HG03280 (cell line): ENCODE results near the gene MORN4.
"Not testable (repeated sequence)": the region's sequence is repeated elsewhere in the genome, so short reads cannot be mapped to it uniquely, and the experiment has no call there.

ENCODE experiments used
- ATAC-seq: cut with Tn5 transposase; IDR thresholded peaks from one replicate; pipeline ENCODE4 v1.9.1; 2021; ENCODE audit warnings: mild to moderate bottlenecking, moderate library complexity; ENCODE audit not compliant: unreplicated experiment

The MORN4 gene

GRCh38 chr10:97632949-97633884 lies at the start of gene MORN4:
TSS of gene MORN4 (minus strand) at chr10:97633500. CDS start at chr10:97619653, 13,847 bp downstream.
- ATAC-seq: peak; percentile 99

- ATAC-seq: no peak
These were observed 48.7 kb upstream of the MORN4 start for GRCh38 chr10:97682042-97682441.

- ATAC-seq: no peak
These were observed 46.3 kb upstream of the MORN4 start for GRCh38 chr10:97679594-97679993.

GRCh38 chr10:97676770-97677581 lies 43.7 kb upstream of the MORN4 start:
- peak; percentile 68 for ATAC-seq

- no peak for ATAC-seq
These were observed 41.9 kb upstream of the MORN4 start for GRCh38 chr10:97675222-97675621.

- no peak for ATAC-seq
These were observed 40.6 kb upstream of the MORN4 start for GRCh38 chr10:97673736-97674525.

- ATAC-seq: no peak
These were observed 36.3 kb upstream of the MORN4 start for GRCh38 chr10:97669571-97669970.

- ATAC-seq: no peak
These were observed 34.2 kb upstream of the MORN4 start for GRCh38 chr10:97667463-97667862.

- ATAC-seq: no peak
These were observed 33.7 kb upstream of the MORN4 start for GRCh38 chr10:97666992-97667391.

GRCh38 chr10:97664282-97664850 lies 31.1 kb upstream of the MORN4 start:
- ATAC-seq: no peak

- ATAC-seq: no peak
These were observed 26.3 kb upstream of the MORN4 start for GRCh38 chr10:97659589-97659988.

GRCh38 chr10:97656777-97657176 lies 23.5 kb upstream of the MORN4 start:
- ATAC-seq: no peak

- ATAC-seq: no peak
These were observed 18.5 kb upstream of the MORN4 start for GRCh38 chr10:97651773-97652172.

- no peak for ATAC-seq
These were observed 17.4 kb upstream of the MORN4 start for GRCh38 chr10:97650726-97651125.

GRCh38 chr10:97649405-97649750 lies 16.1 kb upstream of the MORN4 start:
- ATAC-seq: not testable (repeated sequence)

GRCh38 chr10:97648562-97649404 lies 15.5 kb upstream of the MORN4 start:
- peak; percentile 97 for ATAC-seq

GRCh38 chr10:97647556-97647955 lies 14.3 kb upstream of the MORN4 start:
- ATAC-seq: no peak

- ATAC-seq: no peak
These were observed 11.6 kb upstream of the MORN4 start for GRCh38 chr10:97644936-97645335.

GRCh38 chr10:97643441-97643985 lies 10.2 kb upstream of the MORN4 start:
- ATAC-seq: no peak
